Stromal cell of bone marrow (primary cell): ENCODE measurements around the gene VPS33A.
A peak's percentile ranks its signal among the peaks of the same experiment; 100 is the strongest.

ENCODE experiments used
- DNase-seq: peaks from one replicate; pipeline ENCODE4 v3.0.0-alpha.2; 2012; ENCODE audit warnings: low read depth

Gene VPS33A

GRCh38 chr12:122250536-122250935 is 15.8 kb downstream of the VPS33A start:
- no peak for DNase-seq

DNA sequence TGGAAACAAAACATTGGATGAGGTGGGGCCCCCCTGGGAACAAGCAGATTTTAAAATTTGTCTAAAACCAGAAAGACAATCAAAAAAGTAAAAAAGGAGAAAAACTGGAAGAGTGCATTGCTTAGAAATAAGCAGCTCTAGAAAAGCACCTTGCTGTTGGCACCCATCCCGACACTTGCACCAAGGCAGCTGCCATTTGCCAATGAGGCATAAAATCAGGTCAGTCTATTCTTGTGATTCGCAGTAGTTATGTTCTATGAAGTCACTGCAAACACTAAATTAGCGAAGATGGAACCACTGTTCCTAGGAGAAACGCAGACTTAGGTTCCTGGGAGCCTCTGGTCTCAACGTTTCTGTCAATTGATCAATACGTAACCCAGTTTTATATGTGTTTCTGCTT is 16.2 kb downstream of the VPS33A start:
- DNase-seq = no peak

- no peak for DNase-seq
Measured at GRCh38 chr12:122245553-122245952, 20.7 kb downstream of the VPS33A start.

DNA sequence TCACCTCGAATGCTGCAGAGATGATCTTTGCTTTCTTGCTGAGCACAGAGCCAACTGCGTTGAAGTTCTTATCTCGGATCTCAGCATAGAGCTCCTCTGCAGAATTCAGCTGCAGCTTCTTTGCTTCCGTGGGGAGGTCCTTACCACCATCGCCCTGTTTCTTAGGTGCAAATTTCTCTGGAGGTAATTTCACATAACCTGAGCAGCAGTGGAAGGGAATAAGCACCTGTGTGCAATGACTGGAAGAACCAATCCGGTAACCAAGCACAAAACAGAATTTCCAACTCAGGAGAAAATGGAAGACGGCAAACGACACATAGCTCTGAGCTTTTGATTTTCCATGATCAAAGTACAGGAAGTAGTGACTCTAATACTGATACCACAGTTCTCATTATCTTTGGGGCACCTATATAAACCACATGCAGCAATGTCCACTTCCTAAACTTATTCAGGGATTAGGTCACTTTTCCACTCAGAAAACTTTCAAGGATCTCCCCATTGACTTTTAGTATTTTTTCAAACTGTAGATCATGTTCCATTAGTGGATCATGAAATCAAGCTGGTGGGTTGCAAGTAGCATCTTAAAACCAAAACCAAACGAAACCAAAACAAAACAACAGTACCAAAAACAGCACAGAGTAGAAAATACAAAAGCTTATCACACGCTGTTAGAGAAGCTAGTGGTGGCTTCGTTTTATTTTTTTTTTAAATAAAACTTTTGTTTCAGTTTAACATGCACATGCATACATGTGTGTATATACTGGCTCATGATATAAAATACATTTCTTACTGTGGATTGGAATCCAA is 21.5 kb downstream of the VPS33A start:
- DNase-seq = no peak

DNA sequence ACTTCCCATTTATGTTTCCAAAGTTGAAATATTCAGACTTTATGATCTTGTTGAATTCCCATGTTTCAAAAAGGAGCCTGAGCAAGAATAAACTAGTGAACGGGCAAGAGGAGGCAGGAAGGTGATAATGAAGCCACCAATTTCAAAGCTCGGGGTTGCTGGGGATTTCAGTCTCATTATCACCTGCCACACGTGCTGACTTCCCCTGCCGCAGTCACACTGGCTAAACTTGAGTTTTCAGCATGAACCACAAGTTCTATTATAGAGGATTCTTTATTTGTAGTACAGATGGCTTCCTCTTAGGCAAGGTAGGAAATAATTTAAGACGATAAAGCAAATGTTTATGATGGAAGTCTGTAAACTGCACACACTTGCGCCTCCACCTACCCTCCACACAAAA is 22.3 kb downstream of the VPS33A start:
- DNase-seq = no peak

- DNase-seq = no peak
Measured at GRCh38 chr12:122238861-122239260, 27.4 kb downstream of the VPS33A start.

GRCh38 chr12:122235741-122236140 is 30.6 kb downstream of the VPS33A start:
- DNase-seq = no peak

DNA sequence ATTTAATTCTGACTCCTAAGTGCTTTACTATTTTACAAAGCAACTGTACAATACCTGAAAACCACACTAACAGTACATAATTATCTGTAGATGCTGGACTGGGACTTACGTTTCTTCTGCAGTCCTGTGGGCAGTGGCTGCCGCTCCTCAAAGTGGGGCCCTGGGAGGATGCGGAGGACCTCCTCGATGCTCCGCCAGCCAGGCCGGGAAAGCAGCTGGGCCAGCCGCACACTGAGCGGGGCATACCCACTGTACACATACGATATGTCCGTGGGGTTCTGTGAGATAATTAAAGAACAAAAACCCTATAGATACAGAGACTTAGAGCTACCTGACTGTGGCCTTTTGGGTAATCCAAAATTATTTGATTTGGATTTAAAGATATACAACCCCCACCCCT is 33.6 kb downstream of the VPS33A start:
- DNase-seq = no peak

- DNase-seq = no peak
Measured at GRCh38 chr12:122230798-122231197, 35.5 kb downstream of the VPS33A start.

DNA sequence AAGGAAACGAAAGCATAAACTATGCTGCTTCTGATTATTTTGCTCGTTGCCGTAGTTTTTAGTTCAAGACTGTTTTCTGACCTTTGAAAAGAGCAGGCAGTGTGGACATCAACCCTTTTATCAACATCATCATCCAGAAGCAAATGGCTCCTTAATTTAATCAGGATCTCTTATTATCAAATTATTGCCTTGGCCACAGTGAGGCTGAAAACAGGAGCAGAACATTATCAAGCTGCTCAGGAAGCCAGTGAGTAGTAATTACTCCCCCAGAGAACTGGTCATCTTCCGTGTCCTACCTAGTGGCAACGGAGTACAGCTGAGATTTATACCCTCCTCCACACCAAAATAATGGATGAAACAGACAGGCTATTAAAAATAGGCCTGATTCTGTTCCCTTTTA is 38.2 kb downstream of the VPS33A start:
- DNase-seq = no peak

- no peak for DNase-seq
Measured at GRCh38 chr12:122227341-122227740, 39.0 kb downstream of the VPS33A start.

DNA sequence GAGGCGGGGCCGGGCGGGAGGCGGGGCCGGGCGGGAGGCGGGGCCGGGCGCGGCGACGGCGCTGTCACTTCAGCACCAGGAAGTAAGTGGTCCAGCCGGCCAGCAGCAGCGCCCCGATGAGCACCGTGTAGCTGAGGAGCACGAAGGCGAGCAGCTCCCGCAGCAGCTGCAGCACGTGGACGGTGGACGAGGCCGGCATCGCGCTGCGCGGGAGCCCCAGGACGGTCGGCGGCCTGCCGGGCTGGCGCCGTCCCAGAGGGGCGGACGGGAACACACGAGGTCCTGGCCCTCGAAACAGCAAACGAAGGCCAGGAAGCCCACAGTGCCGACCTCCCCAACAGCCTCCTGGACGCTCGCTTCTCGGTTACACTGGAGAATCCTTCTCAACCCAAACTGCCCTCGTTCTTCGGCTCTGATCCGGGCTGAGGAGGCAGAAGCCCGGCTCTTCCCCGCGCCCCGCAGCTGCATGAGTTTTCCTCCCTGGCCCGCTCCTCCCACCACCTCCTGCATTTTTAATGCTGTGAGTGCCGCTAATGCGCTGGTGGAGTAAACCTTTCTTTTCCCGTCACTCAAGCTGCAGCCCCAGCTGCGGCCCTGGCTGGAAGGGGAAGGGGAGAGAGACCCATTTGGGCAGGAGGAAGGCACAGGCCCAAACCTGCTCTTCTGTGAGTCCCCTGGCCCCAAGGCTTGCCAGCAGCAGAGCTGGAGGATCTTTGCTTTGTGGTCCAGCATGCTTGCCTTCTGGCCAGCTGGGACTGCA is 39.7 kb downstream of the VPS33A start:
- DNase-seq = no peak

- peak; percentile 98 for DNase-seq
Measured at GRCh38 chr12:122225683-122226365, 40.5 kb downstream of the VPS33A start, which contains the start of gene DIABLO. Gene DIABLO, minus strand, starts transcription at chr12:122226052. Its CDS starts 38 bp downstream, at chr12:122226014.

GRCh38 chr12:122216445-122216844 is 49.8 kb downstream of the VPS33A start:
- no peak for DNase-seq

- no peak for DNase-seq
Measured at GRCh38 chr12:122215771-122216170, 50.5 kb downstream of the VPS33A start.

- no peak for DNase-seq
Measured at GRCh38 chr12:122208073-122208820, 58.0 kb downstream of the VPS33A start.

DNA sequence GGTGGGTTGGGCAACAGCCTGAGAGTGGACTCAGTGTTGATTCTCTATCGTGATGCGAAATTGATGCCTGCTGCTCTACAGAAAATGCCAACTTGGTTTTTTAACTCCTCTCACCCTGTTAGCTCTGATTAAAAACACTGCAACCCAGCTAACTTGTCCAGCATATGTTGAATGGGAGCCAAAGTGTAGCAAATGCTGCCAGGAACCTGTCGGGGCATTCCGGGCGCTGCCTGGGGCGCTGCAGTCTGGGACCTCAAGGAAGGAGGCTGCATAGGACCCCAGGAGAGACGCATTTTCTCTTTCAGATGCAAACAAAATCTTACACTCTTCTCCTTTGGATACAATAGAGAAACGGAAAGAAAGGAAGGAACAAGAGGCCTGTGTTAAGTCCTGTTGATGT is 58.9 kb downstream of the VPS33A start:
- DNase-seq = no peak

DNA sequence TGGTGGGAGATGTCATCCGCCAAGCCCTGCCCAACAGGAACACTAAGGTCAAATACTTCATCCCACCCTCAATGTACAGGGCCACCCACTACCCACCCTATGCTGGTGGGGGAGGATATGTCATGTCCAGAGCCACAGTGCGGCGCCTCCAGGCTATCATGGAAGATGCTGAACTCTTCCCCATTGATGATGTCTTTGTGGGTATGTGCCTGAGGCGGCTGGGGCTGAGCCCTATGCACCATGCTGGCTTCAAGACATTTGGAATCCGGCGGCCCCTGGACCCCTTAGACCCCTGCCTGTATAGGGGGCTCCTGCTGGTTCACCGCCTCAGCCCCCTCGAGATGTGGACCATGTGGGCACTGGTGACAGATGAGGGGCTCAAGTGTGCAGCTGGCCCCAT is 59.3 kb downstream of the VPS33A start:
- no peak for DNase-seq

DNA sequence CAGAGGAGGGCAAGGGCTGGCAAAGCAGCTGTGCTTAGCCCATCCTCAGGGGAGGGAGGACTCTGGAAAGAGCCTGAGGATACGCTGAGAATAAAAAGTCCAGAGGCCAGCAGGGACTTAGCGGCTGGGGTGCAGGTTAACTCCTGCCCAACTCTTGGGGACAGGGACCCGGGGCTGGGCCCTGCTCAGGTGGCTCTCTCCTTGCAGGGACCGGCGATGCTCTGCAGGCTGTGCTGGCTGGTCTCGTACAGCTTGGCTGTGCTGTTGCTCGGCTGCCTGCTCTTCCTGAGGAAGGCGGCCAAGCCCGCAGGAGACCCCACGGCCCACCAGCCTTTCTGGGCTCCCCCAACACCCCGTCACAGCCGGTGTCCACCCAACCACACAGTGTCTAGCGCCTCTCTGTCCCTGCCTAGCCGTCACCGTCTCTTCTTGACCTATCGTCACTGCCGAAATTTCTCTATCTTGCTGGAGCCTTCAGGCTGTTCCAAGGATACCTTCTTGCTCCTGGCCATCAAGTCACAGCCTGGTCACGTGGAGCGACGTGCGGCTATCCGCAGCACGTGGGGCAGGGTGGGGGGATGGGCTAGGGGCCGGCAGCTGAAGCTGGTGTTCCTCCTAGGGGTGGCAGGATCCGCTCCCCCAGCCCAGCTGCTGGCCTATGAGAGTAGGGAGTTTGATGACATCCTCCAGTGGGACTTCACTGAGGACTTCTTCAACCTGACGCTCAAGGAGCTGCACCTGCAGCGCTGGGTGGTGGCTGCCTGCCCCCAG is 60.0 kb downstream of the VPS33A start:
- DNase-seq = no peak

GRCh38 chr12:122205053-122205925 is 61.0 kb downstream of the VPS33A start:
- DNase-seq = no peak
